HK-2 (cell line): ENCODE results near the gene MEGF8.

Experiments
- DNase-seq: peaks from one replicate; pipeline ENCODE4 v3.0.0-alpha.2; 2018; ENCODE audit not compliant: unreplicated experiment

Gene MEGF8

GRCh38 chr19:42411581-42412178 lies 86.2 kb downstream of the MEGF8 start:
- no peak for DNase-seq

DNA sequence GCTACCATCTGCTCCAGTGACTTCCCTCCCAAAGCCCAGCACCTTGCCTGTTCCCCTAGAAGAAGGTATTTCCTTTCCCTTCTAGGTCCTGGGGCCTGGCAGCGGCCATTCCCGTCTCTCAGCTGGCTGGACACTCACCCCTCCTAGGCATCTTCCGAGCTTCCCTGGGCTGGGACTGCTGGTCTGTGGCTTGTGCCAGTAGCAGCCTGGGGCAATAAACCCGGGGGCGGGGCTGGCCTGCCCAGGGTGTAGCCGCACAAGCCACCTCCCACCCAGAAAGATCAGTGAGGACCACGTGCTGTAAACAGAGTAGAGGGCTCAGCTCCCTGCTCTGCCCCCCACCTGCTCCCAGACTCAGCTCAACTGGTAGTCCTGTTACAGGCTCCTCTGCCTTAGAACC lies 86.8 kb downstream of the MEGF8 start:
- DNase-seq: peak; percentile 49

DNA sequence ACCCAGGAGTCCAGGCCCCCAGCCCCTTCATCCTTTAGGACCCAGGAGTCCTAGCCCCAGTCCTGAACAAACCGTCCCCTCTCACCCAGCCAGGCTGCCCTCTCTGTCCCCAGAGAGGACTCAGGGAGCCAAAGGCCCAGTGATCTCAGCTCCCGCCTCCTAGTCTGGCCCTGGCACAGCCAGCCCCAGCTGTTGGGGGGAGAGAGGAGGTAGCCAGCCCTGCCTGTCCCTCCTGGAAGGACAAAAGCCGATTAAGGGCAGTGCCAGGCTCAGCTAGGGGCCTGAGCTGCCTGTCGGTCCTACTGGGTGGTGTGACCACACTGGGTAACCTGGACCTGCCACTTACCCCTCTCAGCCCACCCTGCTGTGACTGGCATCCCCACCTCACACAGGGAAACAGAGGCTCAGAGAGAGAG lies 87.2 kb downstream of the MEGF8 start:
- no peak for DNase-seq

DNA sequence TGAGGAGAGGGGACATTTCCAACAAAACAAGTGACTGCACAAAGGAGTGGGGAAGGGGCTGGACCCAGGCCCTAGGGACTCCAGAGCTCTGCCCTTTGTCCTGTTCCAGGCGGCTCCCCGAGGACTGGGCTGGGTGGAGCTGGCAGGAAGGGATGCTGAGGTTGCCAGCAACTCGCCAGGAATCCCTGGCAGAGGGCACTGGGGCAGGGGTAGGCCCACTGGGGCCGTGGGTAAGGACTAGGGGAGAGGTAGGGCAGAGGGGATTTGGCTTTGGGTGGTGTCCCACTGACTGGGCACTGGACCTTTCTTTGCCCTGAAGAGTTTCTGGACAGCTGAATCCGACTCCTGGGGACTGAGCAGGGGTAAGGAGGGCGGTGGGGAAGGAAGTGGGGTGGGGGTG lies 93.9 kb downstream of the MEGF8 start:
- DNase-seq: no peak

GRCh38 chr19:42420055-42420544 lies 94.7 kb downstream of the MEGF8 start:
- peak; percentile 50 for DNase-seq

GRCh38 chr19:42421101-42421500 lies 95.7 kb downstream of the MEGF8 start:
- no peak for DNase-seq

GRCh38 chr19:42421591-42422031 lies 96.2 kb downstream of the MEGF8 start:
- no peak for DNase-seq

- no peak for DNase-seq
Measured at GRCh38 chr19:42422092-42422900, 96.9 kb downstream of the MEGF8 start.

- no peak for DNase-seq
Measured at GRCh38 chr19:42422901-42423461, 97.5 kb downstream of the MEGF8 start.

- DNase-seq: peak; percentile 91
Measured at GRCh38 chr19:42423462-42424344, 98.3 kb downstream of the MEGF8 start.

- DNase-seq: no peak
Measured at GRCh38 chr19:42424345-42424707, 98.9 kb downstream of the MEGF8 start.

DNA sequence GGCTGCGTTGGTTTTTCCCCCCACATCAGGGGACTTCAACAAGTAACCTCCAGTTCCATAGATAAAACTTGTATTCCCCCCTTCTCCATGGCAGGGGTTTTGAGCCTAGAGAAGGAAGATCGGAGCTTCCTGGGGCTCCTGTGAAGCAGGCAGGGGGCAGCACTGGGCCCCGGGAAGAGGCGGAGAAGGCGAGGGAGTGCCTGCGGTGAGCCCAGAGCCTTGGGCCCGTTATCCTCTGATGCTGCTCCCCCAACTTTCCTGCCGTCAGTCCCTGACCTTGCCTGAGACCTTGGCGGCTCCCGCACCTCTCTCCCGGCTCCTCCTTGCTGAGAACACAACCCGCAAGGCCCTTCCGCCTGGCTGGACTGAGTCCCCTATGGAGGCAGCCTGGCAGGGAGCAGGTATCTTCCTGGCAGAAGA lies 99.3 kb downstream of the MEGF8 start:
- no peak for DNase-seq

GRCh38 chr19:42426643-42427042 lies 101.2 kb downstream of the MEGF8 start:
- no peak for DNase-seq

DNA sequence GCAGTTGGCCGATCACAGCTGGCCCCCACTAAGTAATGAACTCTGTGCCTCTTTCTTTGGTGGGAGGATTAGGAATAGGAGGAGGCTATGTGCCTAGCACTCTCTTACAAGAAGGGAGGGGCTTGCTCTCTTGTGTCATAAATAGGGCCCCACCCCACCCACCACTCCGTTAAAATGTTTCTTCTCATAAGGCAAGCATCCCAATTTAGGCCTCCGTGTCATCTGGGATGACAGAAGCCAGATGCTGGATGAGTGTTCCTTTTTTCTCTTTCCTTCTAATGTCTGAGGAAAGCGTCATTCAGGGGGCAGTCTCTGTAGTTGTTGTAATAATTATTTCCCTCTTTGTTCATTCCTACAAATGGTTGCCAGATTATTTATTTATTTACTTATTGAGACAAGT lies 101.9 kb downstream of the MEGF8 start, which contains the start of gene LIPE:
Gene LIPE, minus strand, starts transcription at position 76 of the 400 bp plus-strand sequence. CDS start 239 bp downstream, outside the sequence.
- no peak for DNase-seq
